ENCODE measurements around the gene PLA2G4E.

The PLA2G4E gene

GRCh38 chr15:42001236-42001635 lies 19.6 kb downstream of the PLA2G4E start:
- no peak for DNase-seq (ENCODE audit: low read depth)
- no peak overlapping the region for H3K4me3 ChIP-seq (ENCODE audit: control insufficient read depth, low read depth, low read length)
- no peak for TF ChIP-seq CTCF (IDR thresholded peaks at IDR 0.05; ENCODE audit: control insufficient read depth, insufficient read depth, low read depth, low read length, missing control alignments)

- no peak for DNase-seq (ENCODE audit: low read depth)
- TF ChIP-seq CTCF (IDR thresholded peaks at IDR 0.05; ENCODE audit: control insufficient read depth, insufficient read depth, low read depth, low read length, missing control alignments), result no peak
- H3K4me3 ChIP-seq (ENCODE audit: control insufficient read depth, low read depth, low read length), result no peak overlapping the region
Observed at GRCh38 chr15:41999290-42000285, 21.3 kb downstream of the PLA2G4E start.

GRCh38 chr15:41997845-41998244 lies 23.0 kb downstream of the PLA2G4E start:
- no peak for TF ChIP-seq CTCF (IDR thresholded peaks at IDR 0.05; ENCODE audit: control insufficient read depth, insufficient read depth, low read depth, low read length, missing control alignments)
- DNase-seq (ENCODE audit: low read depth), result no peak
- no peak overlapping the region for H3K4me3 ChIP-seq (ENCODE audit: control insufficient read depth, low read depth, low read length)

GRCh38 chr15:41996921-41997592 lies 23.8 kb downstream of the PLA2G4E start:
- H3K4me3 ChIP-seq (ENCODE audit: control insufficient read depth, low read depth, low read length), result no peak overlapping the region
- no peak for TF ChIP-seq CTCF (IDR thresholded peaks at IDR 0.05; ENCODE audit: control insufficient read depth, insufficient read depth, low read depth, low read length, missing control alignments)
- no peak for DNase-seq (ENCODE audit: low read depth)

- no peak overlapping the region for H3K4me3 ChIP-seq (ENCODE audit: control insufficient read depth, low read depth, low read length)
- no peak for TF ChIP-seq CTCF (IDR thresholded peaks at IDR 0.05; ENCODE audit: control insufficient read depth, insufficient read depth, low read depth, low read length, missing control alignments)
- DNase-seq (ENCODE audit: low read depth), result no peak
Observed at GRCh38 chr15:41996376-41996775, 24.5 kb downstream of the PLA2G4E start.

GRCh38 chr15:41995476-41995855 lies 25.4 kb downstream of the PLA2G4E start:
- H3K4me3 ChIP-seq (ENCODE audit: control insufficient read depth, low read depth, low read length), result no peak overlapping the region
- DNase-seq (ENCODE audit: low read depth), result no peak
- TF ChIP-seq CTCF (IDR thresholded peaks at IDR 0.05; ENCODE audit: control insufficient read depth, insufficient read depth, low read depth, low read length, missing control alignments), result no peak

Data from AG09309 (cell line).